Measurements from ENCODE around the gene BEST2. TPM values are rescaled to one million over a fixed set of nuclear protein-coding genes. Genes with fewer than 3 reads are reported as not detected.

The BEST2 gene
- total RNA-seq, 1 donor from 2014 or later = not detected

- Mint-ChIP-seq H3K4me1 (ENCODE audit: low read depth) (peaks cover 7% of the 10 kb centered on the region), H3K27me3 (ENCODE audit: low read depth) (no peaks in the 10 kb centered on the region), H3K9me3 (ENCODE audit: low read depth) (no peaks in the 10 kb centered on the region), H3K27ac (ENCODE audit: unreplicated experiment) (no peak overlapping the region), H3K36me3 (ENCODE audit: low read depth) (peaks cover 10% of the 10 kb centered on the region), H3K4me3 (ENCODE audit: unreplicated experiment) (no peak overlapping the region)
- DNase-seq (ENCODE audit: low spot score) = no peak
- no peak for TF ChIP-seq CTCF (IDR thresholded peaks at IDR 0.05)
These were observed 13.1 kb downstream of the BEST2 start for GRCh38 chr19:12764698-12765097.

GRCh38 chr19:12766051-12766521 is 14.5 kb downstream of the BEST2 start:
- H3K27ac Mint-ChIP-seq (ENCODE audit: unreplicated experiment) = no peak overlapping the region
- peaks cover 3% of the 10 kb centered on the region for H3K4me1 Mint-ChIP-seq (ENCODE audit: low read depth)
- H3K36me3 Mint-ChIP-seq (ENCODE audit: low read depth) = peaks cover 12% of the 10 kb centered on the region
- H3K4me3 Mint-ChIP-seq (ENCODE audit: unreplicated experiment) = peak overlapping the region; percentile 75
- no peaks in the 10 kb centered on the region for H3K27me3 Mint-ChIP-seq (ENCODE audit: low read depth)
- no peaks in the 10 kb centered on the region for H3K9me3 Mint-ChIP-seq (ENCODE audit: low read depth)
- no peak for DNase-seq (ENCODE audit: low spot score)
- TF ChIP-seq CTCF (IDR thresholded peaks at IDR 0.05) = peak; percentile 84

GRCh38 chr19:12767150-12767549 is 15.6 kb downstream of the BEST2 start:
- DNase-seq (ENCODE audit: low spot score) = no peak
- Mint-ChIP-seq H3K9me3 (ENCODE audit: low read depth) (no peaks in the 10 kb centered on the region), H3K4me3 (ENCODE audit: unreplicated experiment) (no peak overlapping the region), H3K27me3 (ENCODE audit: low read depth) (no peaks in the 10 kb centered on the region), H3K27ac (ENCODE audit: unreplicated experiment) (no peak overlapping the region), H3K36me3 (ENCODE audit: low read depth) (peaks cover 10% of the 10 kb centered on the region), H3K4me1 (ENCODE audit: low read depth) (peaks cover 3% of the 10 kb centered on the region)
- TF ChIP-seq CTCF (IDR thresholded peaks at IDR 0.05) = no peak

GRCh38 chr19:12767666-12768065 is 16.1 kb downstream of the BEST2 start:
- H3K27ac Mint-ChIP-seq (ENCODE audit: unreplicated experiment) = no peak overlapping the region
- H3K4me1 Mint-ChIP-seq (ENCODE audit: low read depth) = peaks cover 3% of the 10 kb centered on the region
- TF ChIP-seq CTCF (IDR thresholded peaks at IDR 0.05) = no peak
- peaks cover 10% of the 10 kb centered on the region for H3K36me3 Mint-ChIP-seq (ENCODE audit: low read depth)
- no peak overlapping the region for H3K4me3 Mint-ChIP-seq (ENCODE audit: unreplicated experiment)
- DNase-seq (ENCODE audit: low spot score) = no peak
- no peaks in the 10 kb centered on the region for H3K9me3 Mint-ChIP-seq (ENCODE audit: low read depth)
- H3K27me3 Mint-ChIP-seq (ENCODE audit: low read depth) = no peaks in the 10 kb centered on the region

GRCh38 chr19:12769689-12770088 is 18.1 kb downstream of the BEST2 start:
- DNase-seq (ENCODE audit: low spot score) = no peak
- no peaks in the 10 kb centered on the region for H3K9me3 Mint-ChIP-seq (ENCODE audit: low read depth)
- TF ChIP-seq CTCF (IDR thresholded peaks at IDR 0.05) = no peak
- H3K36me3 Mint-ChIP-seq (ENCODE audit: low read depth) = peaks cover 5% of the 10 kb centered on the region
- no peak overlapping the region for H3K4me3 Mint-ChIP-seq (ENCODE audit: unreplicated experiment)
- H3K27ac Mint-ChIP-seq (ENCODE audit: unreplicated experiment) = no peak overlapping the region
- no peaks in the 10 kb centered on the region for H3K27me3 Mint-ChIP-seq (ENCODE audit: low read depth)
- peaks cover 10% of the 10 kb centered on the region for H3K4me1 Mint-ChIP-seq (ENCODE audit: low read depth)

All from chondrocyte (in vitro differentiated cells).